H1 (cell line): ENCODE data around the gene GIPC2. TPM values are rescaled to one million over a fixed set of nuclear protein-coding genes. Genes with fewer than 3 reads are reported as not detected.

Experiments
- CTCF ChIA-PET: fragments of 300-600 bp; sonication (Branson Sonifier 250); formaldehyde crosslinking; loops from one replicate; lab custom pipeline; 2021; ENCODE audit not compliant: partially characterized antibody; lab: Charles Lee
- POLR2A ChIA-PET: fragments of 300-600 bp; sonication (Branson Sonifier 250); formaldehyde crosslinking; loops from one replicate; lab custom pipeline; 2021; ENCODE audit warnings: inconsistent platforms; ENCODE audit not compliant: partially characterized antibody; lab: Charles Lee
- DNase-seq, 2 experiments: peaks; one replicate each; pipeline versions ENCODE4 v3.0.0 to v3.0.0-alpha.2; 2010 to 2022; ENCODE audit warnings: low spot score in 2 of 2, low read depth in 1 of 2, mixed read lengths in 1 of 2
- FAIRE-seq: peaks from 2 replicates; lab custom pipeline; 2011; peaks lifted over from hg19 to GRCh38; lab: Jason Lieb, UNC
- H2AFZ ChIP-seq: 2 replicates; pipeline ENCODE4 v1.8.1; 2012; ENCODE audit warnings: low read length, inconsistent platforms
- H2AK5ac ChIP-seq: 2 replicates; pipeline ENCODE4 v1.6.1; 2013; ENCODE audit warnings: low read depth, low read length
- H2BK120ac ChIP-seq: replicated peaks from 2 replicates; pipeline ENCODE3; 2013; ENCODE audit warnings: low read depth, low read length, inconsistent platforms
- H2BK12ac ChIP-seq: 2 replicates; pipeline ENCODE4 v1.6.1; 2013; ENCODE audit warnings: low read depth, low read length
- H2BK15ac ChIP-seq: 2 replicates; pipeline ENCODE4 v1.6.1; 2013; ENCODE audit warnings: low read length
- H2BK20ac ChIP-seq: 2 replicates; pipeline ENCODE4 v1.6.1; 2013; ENCODE audit warnings: low read length
- H2BK5ac ChIP-seq: 2 replicates; pipeline ENCODE4 v1.6.1; 2013; ENCODE audit warnings: low read depth, low read length
- H3K14ac ChIP-seq: 2 replicates; pipeline ENCODE4 v1.6.1; 2013; ENCODE audit warnings: inconsistent platforms; ENCODE audit not compliant: insufficient read length
- H3K18ac ChIP-seq: 2 replicates; pipeline ENCODE4 v1.6.1; 2013; ENCODE audit warnings: low read length; ENCODE audit errors: extremely low read depth
- H3K23ac ChIP-seq: 2 replicates; pipeline ENCODE4 v1.6.1; 2013; ENCODE audit warnings: inconsistent platforms; ENCODE audit not compliant: insufficient read length
- H3K23me2 ChIP-seq: 2 replicates; pipeline ENCODE4 v1.6.1; 2013; ENCODE audit warnings: low read depth, low read length
- H3K27ac ChIP-seq: 2 replicates; pipeline ENCODE4 v1.6.1; 2011; ENCODE audit warnings: low read depth, low read length, inconsistent platforms
- H3K27me3 ChIP-seq, 4 experiments: replicated peaks in 1 of 4; 1 replicate in 1 of 4; 2 replicates in 3 of 4; pipeline versions ENCODE4 v1.6.1 to v1.8.1; 2011 to 2013; ENCODE audit warnings: low read length in 3 of 4, mild to moderate bottlenecking in 3 of 4, inconsistent platforms in 2 of 4, mixed read lengths in 2 of 4, moderate library complexity in 1 of 4; ENCODE audit not compliant: control insufficient read depth in 3 of 4, insufficient read depth in 3 of 4; ENCODE audit errors: extremely low read depth in 1 of 4
- H3K36me3 ChIP-seq, 4 experiments: 2 replicates each; pipeline versions ENCODE4 v1.6.1 to v1.8.1; 2011 to 2013; ENCODE audit warnings: mild to moderate bottlenecking in 4 of 4, low read length in 3 of 4, moderate library complexity in 2 of 4, control low read depth in 1 of 4, inconsistent platforms in 1 of 4; ENCODE audit not compliant: insufficient read depth in 4 of 4, control insufficient read depth in 2 of 4
- H3K4ac ChIP-seq: replicated peaks from 2 replicates; pipeline ENCODE3; 2013; ENCODE audit warnings: low read length, low read depth, mixed read lengths, inconsistent platforms; ENCODE audit not compliant: insufficient read length
- H3K4me1 ChIP-seq, 4 experiments: replicated peaks in 1 of 4; 1 replicate in 1 of 4; 2 replicates in 3 of 4; pipeline versions ENCODE4 v1.6.1 to v1.8.1; 2011 to 2013; ENCODE audit warnings: low read length in 3 of 4, inconsistent platforms in 2 of 4, mixed read lengths in 1 of 4; ENCODE audit not compliant: insufficient read depth in 4 of 4, control insufficient read depth in 3 of 4
- H3K4me2 ChIP-seq, 2 experiments: 2 replicates each; pipeline versions ENCODE4 v1.6.1 to v1.8.1; 2011 to 2013; ENCODE audit warnings: low read depth in 2 of 2, low read length in 2 of 2, control low read depth in 1 of 2, inconsistent platforms in 1 of 2, mild to moderate bottlenecking in 1 of 2; ENCODE audit not compliant: insufficient read depth in 1 of 2
- H3K4me3 ChIP-seq, 4 experiments: fragments of 200-600, 300-600 bp in 1 of 4; sonication (generic), shearing (Covaris generic), sonication (Bioruptor Twin) in 1 of 4; 2 replicates each; pipeline versions ENCODE4 v1.5.1 to v1.8.1; 2011 to 2016; ENCODE audit warnings: low read length in 4 of 4, low read depth in 3 of 4, control low read depth in 2 of 4, inconsistent platforms in 2 of 4, mild to moderate bottlenecking in 2 of 4, mixed read lengths in 1 of 4, moderate library complexity in 1 of 4; ENCODE audit not compliant: insufficient read depth in 2 of 4; ENCODE audit errors: extremely low read depth in 1 of 4
- H3K56ac ChIP-seq: replicated peaks from 2 replicates; pipeline ENCODE3; 2013; ENCODE audit warnings: low read depth, mild to moderate bottlenecking, mixed read lengths, low read length, inconsistent platforms; ENCODE audit not compliant: insufficient read length
- H3K79me1 ChIP-seq: 2 replicates; pipeline ENCODE4 v1.6.1; 2013; ENCODE audit warnings: low read depth, low read length, control low read depth
- H3K79me2 ChIP-seq, 2 experiments: 2 replicates each; pipeline versions ENCODE4 v1.6.1 to v1.8.1; 2012 to 2013; ENCODE audit warnings: low read length in 2 of 2, mild to moderate bottlenecking in 2 of 2, inconsistent platforms in 1 of 2; ENCODE audit not compliant: insufficient read depth in 2 of 2, control insufficient read depth in 1 of 2
- H3K9ac ChIP-seq, 4 experiments: replicated peaks in 1 of 4; 1 replicate in 1 of 4; 2 replicates in 3 of 4; pipeline versions ENCODE4 v1.6.1 to v1.8.1; 2011 to 2013; ENCODE audit warnings: low read depth in 3 of 4, low read length in 3 of 4, control low read depth in 2 of 4, mild to moderate bottlenecking in 2 of 4, moderate library complexity in 2 of 4, inconsistent platforms in 1 of 4; ENCODE audit errors: extremely low read depth in 1 of 4
- H3K9me3 ChIP-seq, 2 experiments: 2 replicates each; pipeline versions ENCODE4 v1.6.1 to v1.8.1; 2012 to 2013; ENCODE audit warnings: mild to moderate bottlenecking in 2 of 2, moderate library complexity in 2 of 2, control low read depth in 1 of 2, inconsistent platforms in 1 of 2, low read depth in 1 of 2, low read length in 1 of 2, mixed read lengths in 1 of 2; ENCODE audit not compliant: insufficient read depth in 2 of 2
- H4K20me1 ChIP-seq, 2 experiments: replicated peaks in 1 of 2; 2 replicates each; pipeline versions ENCODE3 to v1.8.1; 2011 to 2013; ENCODE audit warnings: inconsistent platforms in 2 of 2, low read length in 2 of 2, mild to moderate bottlenecking in 1 of 2; ENCODE audit not compliant: insufficient read depth in 2 of 2, control insufficient read depth in 1 of 2
- H4K5ac ChIP-seq: 2 replicates; pipeline ENCODE4 v1.6.1; 2013; ENCODE audit warnings: low read length, low read depth, mixed read lengths, inconsistent platforms; ENCODE audit not compliant: insufficient read length
- H4K8ac ChIP-seq: 2 replicates; pipeline ENCODE4 v1.8.0; 2013; ENCODE audit warnings: mild to moderate bottlenecking, moderate library complexity, low read length, inconsistent platforms; ENCODE audit not compliant: insufficient read depth; ENCODE audit errors: extremely low read depth
- H4K91ac ChIP-seq: replicated peaks from 2 replicates; pipeline ENCODE3; 2013; ENCODE audit warnings: low read length, mixed read lengths, inconsistent platforms; ENCODE audit not compliant: insufficient read length
- EZH2 ChIP-seq: fragments of 200-600 bp; sonication (generic); IDR thresholded peaks from 2 replicates; pipeline ENCODE4 v1.7.1; 2012; ENCODE audit warnings: low read depth, mild to moderate bottlenecking, moderate library complexity, low read length, inconsistent platforms; ENCODE audit not compliant: severe bottlenecking
- WGBS, 2 experiments: shearing (Covaris generic) in 1 of 2; methylation state at CpG; one replicate each; pipeline versions ENCODE4 v1.1.6 to v1.1.7; 2013 to 2015; ENCODE audit warnings: low lambda C conversion rate in 2 of 2, mixed read lengths in 2 of 2, inconsistent platforms in 1 of 2, low coverage in 1 of 2, missing lambda C conversion rate in 1 of 2; ENCODE audit not compliant: insufficient replicate concordance in 2 of 2, insufficient coverage in 1 of 2, insufficient read length in 1 of 2; ENCODE audit errors: extremely low coverage in 1 of 2, missing lambda C conversion rate in 1 of 2; 5-methylcytosine and 5-hydroxymethylcytosine counted together
- polyA plus RNA-seq, 7 experiments: library from polyadenylated mRNA; depleted of rRNA in 3 of 7; stranded (reverse) in 5 of 7; unstranded in 2 of 7; fragments of >200 nt in 5 of 7; fragments of 200-250 nt in 2 of 7; gene quantifications; 1 replicate in 5 of 7; 2 replicates in 1 of 7; 4 replicates in 1 of 7; pipeline versions ENCODE4 v1.2.1 to v1.2.3, GENCODE V29; 2011 to 2013; ENCODE audit warnings: missing spikeins in 2 of 7, mixed read lengths in 2 of 7
- total RNA-seq: library from RNA; stranded (reverse); fragmentation: NEBNext Ultra II Directional; extraction: Animal tissue kit (Norgen Biotek cat#: 25700); gene quantifications from 2 replicates; pipeline ENCODE4 v1.2.1, GENCODE V29; 2021

The GIPC2 gene
- total and polyA plus RNA-seq, 2 of the 8 experiments (the other 6 are each of a cell fraction or from before 2014, with no cell fraction given): 0.29 to 0.69 TPM

GRCh38 chr1:78043436-78043835, 2.3 kb upstream of the GIPC2 start:
- Histone ChIP-seq H3K27me3 (peaks cover 4 to 28% (median 24%) of the 10 kb centered on the region in 4 experiments), H4K91ac (no peak overlapping the region), H4K20me1 (no peaks in the 10 kb centered on the region), H4K8ac (no peak overlapping the region), H3K9ac (no peak overlapping the region), H3K4ac (no peak overlapping the region), H3K27ac (no peak overlapping the region), H3K4me3 (no peak overlapping the region), H3K4me1 (peaks cover 0 to 9% (median 6%) of the 10 kb centered on the region in 4 experiments; a peak in 3 of 7 replicates), H2BK15ac (no peak overlapping the region), H2BK12ac (no peak overlapping the region), H3K36me3 (no peaks in the 10 kb centered on the region), H3K18ac (no peak overlapping the region), H2BK20ac (no peak overlapping the region), H4K5ac (no peak overlapping the region), H3K4me2 (no peak overlapping the region), H3K9me3 (no peaks in the 10 kb centered on the region), H2BK5ac (no peak overlapping the region), H2BK120ac (no peak overlapping the region), H3K79me2 (no peaks in the 10 kb centered on the region), H3K23ac (no peak overlapping the region), H2AK5ac (no peak overlapping the region), H3K79me1 (no peaks in the 10 kb centered on the region), H3K23me2 (peaks cover 13% of the 10 kb centered on the region; the same call in 1 of the 2 replicates), H3K56ac (no peak overlapping the region), H3K14ac (no peak overlapping the region), H2AFZ (no peak overlapping the region)
- no peak for FAIRE-seq
- POLR2A ChIA-PET: interaction anchor here (1.0 to 2.6 kb wide), 6 partner anchors 9 to 68 kb away, joined by 3 to 14 read pairs (median 3); partner anchors contain the start of genes DNAJB4 and FUBP1
- no peak for TF ChIP-seq EZH2
- 94% methylated on average over 3 of the region's 3 CpGs; no CpG with 5 or more reads in 1 of the 2 experiments for WGBS, 2 experiments
- CTCF ChIA-PET: interaction anchor here (0.7 to 2.6 kb wide), 3 partner anchors 10 to 71 kb away, joined by 3 to 12 read pairs (median 7); no protein-coding TSS in a partner anchor
- no peak for DNase-seq
